IPS DF 19.7 (cell line): ENCODE data around the gene SPINK5.
"Not testable (repeated sequence)": the region's sequence is repeated elsewhere in the genome, so short reads cannot be mapped to it uniquely, and the experiment has no call there.

Experiments
- DNase-seq: peaks from one replicate; pipeline ENCODE4 v3.0.0-alpha.2; 2013; ENCODE audit warnings: low read depth, low spot score

The SPINK5 gene, protein sequence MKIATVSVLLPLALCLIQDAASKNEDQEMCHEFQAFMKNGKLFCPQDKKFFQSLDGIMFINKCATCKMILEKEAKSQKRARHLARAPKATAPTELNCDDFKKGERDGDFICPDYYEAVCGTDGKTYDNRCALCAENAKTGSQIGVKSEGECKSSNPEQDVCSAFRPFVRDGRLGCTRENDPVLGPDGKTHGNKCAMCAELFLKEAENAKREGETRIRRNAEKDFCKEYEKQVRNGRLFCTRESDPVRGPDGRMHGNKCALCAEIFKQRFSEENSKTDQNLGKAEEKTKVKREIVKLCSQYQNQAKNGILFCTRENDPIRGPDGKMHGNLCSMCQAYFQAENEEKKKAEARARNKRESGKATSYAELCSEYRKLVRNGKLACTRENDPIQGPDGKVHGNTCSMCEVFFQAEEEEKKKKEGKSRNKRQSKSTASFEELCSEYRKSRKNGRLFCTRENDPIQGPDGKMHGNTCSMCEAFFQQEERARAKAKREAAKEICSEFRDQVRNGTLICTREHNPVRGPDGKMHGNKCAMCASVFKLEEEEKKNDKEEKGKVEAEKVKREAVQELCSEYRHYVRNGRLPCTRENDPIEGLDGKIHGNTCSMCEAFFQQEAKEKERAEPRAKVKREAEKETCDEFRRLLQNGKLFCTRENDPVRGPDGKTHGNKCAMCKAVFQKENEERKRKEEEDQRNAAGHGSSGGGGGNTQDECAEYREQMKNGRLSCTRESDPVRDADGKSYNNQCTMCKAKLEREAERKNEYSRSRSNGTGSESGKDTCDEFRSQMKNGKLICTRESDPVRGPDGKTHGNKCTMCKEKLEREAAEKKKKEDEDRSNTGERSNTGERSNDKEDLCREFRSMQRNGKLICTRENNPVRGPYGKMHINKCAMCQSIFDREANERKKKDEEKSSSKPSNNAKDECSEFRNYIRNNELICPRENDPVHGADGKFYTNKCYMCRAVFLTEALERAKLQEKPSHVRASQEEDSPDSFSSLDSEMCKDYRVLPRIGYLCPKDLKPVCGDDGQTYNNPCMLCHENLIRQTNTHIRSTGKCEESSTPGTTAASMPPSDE

DNA sequence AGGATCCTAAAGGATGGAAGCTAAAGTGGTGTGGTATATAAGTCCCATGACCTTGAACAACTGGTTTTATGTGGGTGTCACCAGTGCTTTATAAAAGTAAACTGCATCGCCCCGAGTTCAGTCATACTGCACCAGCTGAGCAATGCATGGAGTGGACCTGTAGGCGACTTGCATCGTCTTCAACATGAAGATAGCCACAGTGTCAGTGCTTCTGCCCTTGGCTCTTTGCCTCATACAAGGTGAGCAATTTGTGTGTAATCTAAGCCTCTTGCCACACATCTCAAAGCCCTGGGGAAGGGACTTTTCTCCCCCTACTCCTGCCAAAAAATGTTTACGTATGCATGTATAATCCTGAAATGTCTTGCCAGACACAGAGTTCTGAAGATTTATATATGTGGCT is at the start of gene SPINK5:
SPINK5 (plus strand) TSS at position 120 of the 400 bp plus-strand sequence; CDS start at position 185, 65 bp downstream.
- DNase-seq = no peak

DNA sequence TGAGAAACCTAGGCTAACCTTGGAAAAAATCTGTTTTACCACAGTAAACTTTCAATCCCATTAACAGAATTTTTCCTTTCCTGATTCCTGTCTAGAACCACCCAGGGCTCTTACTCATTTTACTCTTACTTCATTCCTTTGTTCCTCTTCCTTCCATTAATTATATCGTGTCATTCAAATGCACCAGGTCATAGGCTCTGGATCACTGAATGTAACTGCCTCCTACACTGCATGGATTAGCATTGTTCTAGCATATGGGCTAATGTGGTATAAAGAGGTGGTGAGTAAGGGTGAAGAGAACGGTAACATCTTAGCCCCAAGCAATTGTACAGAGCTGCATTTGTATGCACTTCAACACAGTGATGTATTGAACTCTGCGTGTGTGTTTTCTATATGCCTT is 49.5 kb upstream of the SPINK5 start:
- DNase-seq = no peak

GRCh38 chr5:148020257-148020988 is 43.4 kb upstream of the SPINK5 start:
- DNase-seq = no peak

- no peak for DNase-seq
These were observed 36.3 kb upstream of the SPINK5 start for GRCh38 chr5:148027505-148027904.

GRCh38 chr5:148029131-148029530 is 34.6 kb upstream of the SPINK5 start:
- DNase-seq = no peak

GRCh38 chr5:148033134-148033533 is 30.6 kb upstream of the SPINK5 start:
- no peak for DNase-seq

DNA sequence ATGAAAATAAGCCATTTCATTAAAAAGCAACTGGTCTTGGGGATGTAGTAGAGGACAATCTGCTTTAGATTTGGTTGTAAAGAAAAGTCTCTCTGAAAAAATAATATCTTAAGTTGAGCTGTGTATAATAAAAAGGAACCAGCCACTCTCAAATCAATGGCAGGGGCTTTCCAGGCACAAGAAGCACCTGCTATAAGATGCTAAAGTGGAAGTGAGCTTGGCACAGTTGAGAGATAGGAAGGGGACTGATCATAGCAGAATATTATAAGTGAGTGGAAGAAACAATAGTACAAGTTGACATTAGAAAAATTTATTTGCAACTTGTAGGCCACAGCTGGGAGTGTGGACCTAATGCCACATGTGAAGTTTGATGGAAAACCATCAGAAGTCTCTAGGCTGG is 28.1 kb upstream of the SPINK5 start:
- DNase-seq = no peak

GRCh38 chr5:148042881-148043280 is 20.9 kb upstream of the SPINK5 start:
- no peak for DNase-seq

DNA sequence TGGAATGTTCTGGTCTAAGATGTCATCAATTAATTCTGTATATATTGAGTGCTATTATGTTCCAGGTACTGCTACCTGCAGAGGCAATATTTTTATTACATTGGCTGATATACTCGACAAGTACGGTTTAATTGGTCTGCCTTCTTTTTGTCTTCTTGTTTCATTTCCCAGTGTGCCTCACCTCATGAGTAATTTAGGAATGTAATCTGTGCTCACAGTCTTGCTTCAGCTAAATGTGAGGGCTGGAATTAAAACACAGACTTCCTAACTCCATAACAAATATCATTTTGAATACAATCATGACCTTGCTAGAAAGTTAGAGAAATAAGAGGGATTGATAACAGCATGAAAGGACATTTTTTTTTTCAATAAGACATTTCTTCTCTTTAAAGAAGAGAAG is 20.1 kb upstream of the SPINK5 start:
- no peak for DNase-seq

- not testable (repeated sequence) for DNase-seq
These were observed 8.6 kb upstream of the SPINK5 start for GRCh38 chr5:148055160-148055559.

GRCh38 chr5:148060309-148060708 is 3.5 kb upstream of the SPINK5 start:
- DNase-seq = no peak

- no peak for DNase-seq
These were observed 2.9 kb upstream of the SPINK5 start for GRCh38 chr5:148060881-148061280.

GRCh38 chr5:148070621-148071020 is 6.8 kb downstream of the SPINK5 start:
- no peak for DNase-seq

DNA sequence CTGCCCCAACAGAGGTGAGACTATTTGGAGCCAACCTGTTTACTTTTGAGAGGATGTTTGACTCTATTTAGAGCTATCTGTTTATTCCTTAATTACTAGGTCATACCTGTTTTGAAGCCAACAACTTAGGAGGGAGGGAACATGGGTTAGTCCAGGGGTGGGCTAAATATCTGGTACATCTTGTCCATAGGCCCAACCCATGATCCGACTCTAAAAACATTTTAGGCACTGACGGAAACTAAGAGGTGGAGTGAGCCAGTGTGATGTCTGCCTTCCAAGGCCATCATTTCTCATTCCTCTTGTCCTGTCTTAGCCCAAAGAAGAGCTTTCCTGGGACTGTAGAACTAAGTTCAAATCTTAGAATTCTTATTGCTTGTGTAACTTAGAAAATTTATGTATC is 8.4 kb downstream of the SPINK5 start:
- no peak for DNase-seq

DNA sequence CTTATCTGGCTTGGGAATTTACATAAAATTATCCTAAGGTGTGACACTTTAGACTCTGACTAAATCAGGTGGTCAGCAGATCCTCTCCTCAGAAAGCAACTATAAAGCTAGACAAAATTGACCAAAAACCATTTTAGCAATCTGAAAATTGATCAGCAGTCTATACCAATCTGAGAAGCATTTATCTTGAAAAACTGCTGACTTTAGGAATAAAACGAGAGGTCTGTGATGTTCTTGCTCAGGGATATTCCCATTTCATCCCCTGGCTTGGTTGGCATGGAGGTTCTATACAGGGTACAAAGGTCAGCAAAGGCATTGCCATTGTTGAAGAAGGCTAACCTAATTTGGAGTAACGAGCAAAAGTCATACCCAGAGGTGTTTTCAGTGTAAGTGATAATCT is 11.7 kb downstream of the SPINK5 start:
- DNase-seq = no peak

- DNase-seq = no peak
These were observed 19.4 kb downstream of the SPINK5 start for GRCh38 chr5:148083203-148083602.

GRCh38 chr5:148084269-148084668 is 20.5 kb downstream of the SPINK5 start:
- no peak for DNase-seq

DNA sequence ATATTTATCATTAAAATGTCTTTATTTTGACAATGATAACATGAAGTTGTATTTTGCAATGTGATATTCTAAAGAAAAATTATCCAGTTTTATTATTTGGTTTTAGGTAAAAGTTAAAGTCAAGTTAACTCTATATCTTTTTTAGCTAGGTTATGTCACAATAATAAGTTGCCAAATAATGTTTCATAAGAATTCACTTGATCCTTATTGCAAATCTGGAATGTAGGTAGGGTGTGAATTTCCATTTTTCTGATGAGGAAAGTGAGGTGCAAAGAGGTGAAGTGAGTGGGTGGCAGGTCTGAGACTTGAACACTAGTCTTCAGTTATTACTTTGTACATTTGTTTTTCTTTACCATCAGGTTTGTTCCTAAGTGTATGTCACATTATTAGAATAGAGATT is 21.5 kb downstream of the SPINK5 start:
- no peak for DNase-seq

DNA sequence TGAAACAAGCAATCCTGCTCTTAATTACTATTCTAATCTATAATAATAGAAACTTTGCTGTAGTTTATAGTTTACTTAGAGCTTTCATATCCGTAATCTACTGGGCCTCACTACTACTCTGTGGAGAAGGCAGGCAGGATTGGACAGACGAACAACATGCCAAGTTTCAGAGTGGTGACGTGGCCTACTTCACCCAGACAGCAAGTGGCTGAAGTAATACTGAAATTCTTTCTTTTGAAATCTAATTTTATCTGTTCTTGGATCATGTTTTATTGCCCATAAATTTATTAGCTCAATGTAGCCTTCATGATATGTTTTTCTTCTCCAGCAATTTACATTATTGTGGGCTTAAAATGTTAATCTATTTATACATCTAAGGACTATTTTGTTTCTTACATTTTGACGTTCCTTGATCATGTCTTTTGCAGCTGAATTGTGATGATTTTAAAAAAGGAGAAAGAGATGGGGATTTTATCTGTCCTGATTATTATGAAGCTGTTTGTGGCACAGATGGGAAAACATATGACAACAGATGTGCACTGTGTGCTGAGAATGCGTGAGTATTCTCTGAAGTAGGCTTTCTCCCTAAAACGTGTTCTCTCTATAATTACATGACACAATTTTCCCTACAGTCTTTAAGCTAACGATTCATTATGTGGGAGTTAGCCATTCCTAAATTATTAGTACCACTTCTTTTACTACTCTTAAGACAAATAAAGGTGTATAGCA is 22.4 kb downstream of the SPINK5 start:
- DNase-seq = no peak

GRCh38 chr5:148090146-148090772 is 26.5 kb downstream of the SPINK5 start:
- DNase-seq = no peak
